ENCODE data around the gene ZNF862.

Gene ZNF862

DNA sequence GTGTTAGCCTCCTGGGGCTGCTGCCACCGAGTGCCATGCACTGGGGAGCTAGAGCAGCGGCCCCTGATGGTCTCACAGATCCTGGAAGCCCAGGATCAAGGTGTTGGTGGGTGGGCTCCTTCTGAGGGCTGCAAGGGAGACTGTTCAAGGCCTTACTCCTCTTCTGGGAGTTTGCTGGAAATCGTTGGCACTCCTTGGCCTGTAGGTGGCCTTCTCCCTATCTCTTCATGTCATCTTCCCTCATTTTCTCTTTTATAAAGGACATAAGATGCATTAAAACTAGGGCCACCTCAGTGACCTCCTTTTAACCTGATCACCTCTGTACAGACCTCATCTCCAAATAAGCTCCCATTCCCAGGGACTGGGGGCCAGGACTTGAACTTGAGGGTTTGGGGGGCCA, 27.0 kb upstream of the ZNF862 start:
- DNase-seq (ENCODE audit: low read depth in 3 of 3): no peak

DNA sequence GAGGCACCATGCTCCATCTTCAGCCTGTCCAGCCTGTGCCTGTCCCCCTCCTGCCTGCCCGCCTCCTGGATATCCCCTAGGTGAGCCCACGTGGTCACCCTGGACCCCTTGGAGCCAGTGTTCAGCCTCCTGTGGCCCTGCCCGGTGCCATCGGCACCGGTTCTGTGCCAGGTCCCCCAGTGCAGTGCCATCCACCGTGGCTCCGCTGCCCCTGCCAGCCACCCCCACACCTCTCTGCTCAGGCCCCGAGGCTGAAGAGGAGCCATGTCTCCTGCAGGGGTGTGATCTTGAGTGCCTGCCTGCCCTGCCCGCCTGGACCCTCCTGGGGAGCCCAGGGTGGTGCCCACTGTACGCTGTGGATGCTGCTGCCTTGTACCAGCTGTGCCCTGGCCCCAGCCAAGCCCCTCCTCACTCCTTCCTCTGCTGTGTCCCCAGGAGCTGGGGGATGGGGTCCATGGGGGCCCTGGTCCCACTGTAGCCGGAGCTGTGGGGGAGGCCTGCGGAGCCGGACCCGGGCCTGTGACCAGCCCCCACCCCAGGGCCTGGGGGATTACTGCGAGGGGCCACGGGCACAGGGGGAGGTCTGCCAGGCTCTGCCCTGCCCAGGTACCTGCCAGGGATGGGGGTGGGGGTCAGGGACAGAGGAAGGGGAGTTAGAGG, 26.2 kb upstream of the ZNF862 start:
- no peak for DNase-seq (ENCODE audit: low read depth in 3 of 3)

DNA sequence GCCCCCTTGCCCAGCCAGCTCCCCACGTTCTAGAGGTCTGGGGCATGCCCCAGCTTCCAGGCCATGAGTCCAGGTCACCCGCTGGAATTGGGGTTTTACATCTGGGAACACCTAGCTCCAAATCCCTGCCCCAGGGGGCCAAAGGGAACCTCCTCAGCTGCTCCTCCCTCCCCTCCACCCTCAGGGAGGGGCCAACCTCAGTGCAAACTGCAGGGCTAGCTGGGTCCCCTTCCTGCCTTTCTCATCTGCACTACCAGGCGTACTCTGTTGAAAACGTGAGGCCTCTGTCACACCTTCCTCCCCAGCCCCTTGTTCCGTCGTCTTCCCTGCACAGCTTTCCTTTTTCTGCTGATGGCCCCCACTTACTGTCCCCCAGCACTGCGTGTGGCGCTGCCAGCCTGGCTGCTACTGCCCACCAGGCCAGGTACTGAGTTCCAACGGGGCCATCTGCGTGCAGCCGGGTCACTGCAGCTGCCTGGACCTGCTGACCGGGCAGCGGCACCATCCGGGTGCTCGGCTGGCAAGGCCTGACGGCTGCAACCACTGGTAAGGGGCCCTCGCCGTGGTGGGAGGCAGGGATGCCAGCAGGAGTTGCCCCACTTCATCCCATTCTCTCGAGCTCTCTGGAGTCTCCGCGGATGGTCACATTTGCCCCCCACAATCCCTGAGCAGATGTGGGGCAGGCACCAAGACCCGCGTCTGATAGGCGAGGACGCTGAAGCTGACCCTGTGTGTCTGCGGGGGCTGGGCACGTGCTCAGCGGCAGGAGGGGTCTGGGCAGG, 24.7 kb upstream of the ZNF862 start:
- no peak for DNase-seq (ENCODE audit: low read depth in 3 of 3)

DNA sequence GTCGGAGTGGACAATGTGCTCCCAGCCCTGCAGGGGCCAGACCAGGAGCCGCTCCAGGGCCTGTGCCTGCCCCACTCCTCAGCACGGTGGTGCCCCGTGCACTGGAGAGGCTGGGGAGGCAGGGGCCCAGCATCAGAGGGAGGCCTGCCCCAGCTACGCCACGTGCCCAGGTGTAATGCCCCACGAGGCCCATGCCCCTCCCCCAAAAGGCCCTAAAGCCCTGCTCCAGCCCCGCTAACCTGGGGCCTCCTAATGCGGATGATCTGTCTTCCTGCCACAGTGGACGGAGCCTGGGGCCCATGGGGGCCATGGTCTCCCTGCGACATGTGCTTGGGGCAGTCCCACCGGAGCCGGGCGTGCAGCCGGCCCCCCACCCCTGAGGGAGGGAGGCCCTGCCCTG, 23.7 kb upstream of the ZNF862 start:
- no peak for DNase-seq (ENCODE audit: low read depth in 3 of 3)

DNA sequence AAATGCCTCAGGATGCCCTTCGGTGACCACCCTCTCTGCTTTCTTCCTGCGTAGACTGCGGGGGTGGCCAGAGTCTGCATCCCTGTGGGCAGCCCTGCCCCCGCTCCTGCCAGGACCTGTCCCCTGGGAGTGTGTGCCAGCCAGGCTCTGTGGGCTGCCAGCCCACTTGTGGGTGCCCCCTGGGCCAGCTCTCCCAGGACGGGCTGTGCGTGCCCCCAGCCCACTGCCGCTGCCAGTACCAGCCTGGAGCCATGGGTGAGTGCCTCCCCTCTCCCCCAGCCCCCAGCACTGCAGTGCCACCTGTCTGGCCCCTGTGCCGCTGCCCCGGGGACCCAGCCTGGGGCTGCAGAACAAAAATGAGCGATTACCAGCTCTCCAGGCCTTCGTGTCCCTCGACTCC, 23.1 kb upstream of the ZNF862 start:
- DNase-seq (ENCODE audit: low read depth in 3 of 3): no peak

DNA sequence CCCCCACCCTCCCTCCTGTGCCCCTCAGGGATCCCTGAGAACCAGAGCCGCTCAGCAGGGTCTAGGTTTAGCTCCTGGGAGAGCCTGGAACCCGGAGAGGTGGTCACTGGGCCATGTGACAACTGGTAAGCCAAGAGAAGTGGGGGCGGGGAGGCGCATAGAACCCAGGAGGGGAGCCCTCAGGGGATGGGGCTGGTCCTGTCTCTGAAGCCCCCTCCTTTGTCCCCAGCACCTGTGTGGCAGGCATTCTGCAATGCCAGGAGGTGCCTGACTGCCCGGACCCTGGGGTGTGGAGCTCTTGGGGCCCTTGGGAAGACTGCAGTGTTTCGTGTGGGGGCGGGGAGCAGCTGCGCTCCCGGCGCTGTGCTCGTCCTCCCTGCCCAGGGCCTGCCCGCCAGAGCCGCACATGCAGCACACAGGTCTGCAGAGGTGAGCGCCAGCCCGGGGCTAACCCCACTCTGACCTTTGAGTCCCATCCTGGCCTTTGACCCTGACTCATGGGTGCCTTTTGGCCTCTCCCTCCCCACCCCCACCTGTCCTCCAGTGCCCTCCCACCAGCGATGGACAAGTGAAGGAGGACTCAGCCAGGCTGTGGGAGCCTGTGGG, 22.4 kb upstream of the ZNF862 start:
- DNase-seq (ENCODE audit: low read depth in 3 of 3): no peak

DNA sequence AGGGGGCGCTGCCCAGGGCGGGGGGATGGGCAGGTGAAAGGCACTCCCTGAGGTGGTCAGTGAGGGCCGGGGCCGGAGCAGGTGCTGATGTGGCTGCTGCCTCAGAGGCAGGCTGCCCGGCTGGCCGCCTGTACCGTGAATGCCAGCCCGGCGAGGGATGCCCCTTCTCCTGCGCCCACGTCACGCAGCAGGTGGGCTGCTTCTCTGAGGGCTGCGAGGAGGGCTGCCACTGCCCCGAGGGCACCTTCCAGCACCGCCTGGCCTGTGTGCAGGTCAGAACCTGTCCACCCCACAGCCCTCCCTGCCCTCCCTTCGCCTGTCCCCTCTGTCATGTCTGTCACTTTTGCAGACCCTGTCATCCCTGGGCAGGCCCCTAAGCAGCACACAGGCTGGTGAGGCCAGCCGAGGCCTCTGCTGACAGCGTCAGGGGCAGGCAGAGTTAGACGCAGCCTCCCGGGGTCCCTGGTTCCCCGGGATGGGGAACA, 21.9 kb upstream of the ZNF862 start:
- DNase-seq (ENCODE audit: low read depth in 3 of 3): no peak

DNA sequence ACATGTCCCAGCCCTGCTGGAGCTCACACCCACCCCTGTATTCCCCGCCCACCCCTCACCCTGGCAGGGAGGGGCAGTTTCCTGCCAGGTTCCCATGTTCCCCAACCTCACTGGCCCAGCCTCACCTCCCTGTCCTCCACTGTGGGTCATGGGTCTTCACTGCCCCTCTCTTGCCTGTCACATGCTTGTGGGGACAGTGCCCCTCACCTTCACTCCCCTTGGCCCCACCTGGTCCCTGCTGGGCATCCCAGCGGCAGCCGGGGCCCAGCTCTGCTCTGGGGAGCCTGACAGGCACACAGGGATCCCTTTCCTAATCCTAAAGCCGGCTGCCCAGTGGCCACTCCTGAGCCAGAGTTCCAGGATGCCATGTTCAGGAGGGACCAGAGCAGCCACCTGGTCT, 21.4 kb upstream of the ZNF862 start:
- DNase-seq (ENCODE audit: low read depth in 3 of 3): no peak

DNA sequence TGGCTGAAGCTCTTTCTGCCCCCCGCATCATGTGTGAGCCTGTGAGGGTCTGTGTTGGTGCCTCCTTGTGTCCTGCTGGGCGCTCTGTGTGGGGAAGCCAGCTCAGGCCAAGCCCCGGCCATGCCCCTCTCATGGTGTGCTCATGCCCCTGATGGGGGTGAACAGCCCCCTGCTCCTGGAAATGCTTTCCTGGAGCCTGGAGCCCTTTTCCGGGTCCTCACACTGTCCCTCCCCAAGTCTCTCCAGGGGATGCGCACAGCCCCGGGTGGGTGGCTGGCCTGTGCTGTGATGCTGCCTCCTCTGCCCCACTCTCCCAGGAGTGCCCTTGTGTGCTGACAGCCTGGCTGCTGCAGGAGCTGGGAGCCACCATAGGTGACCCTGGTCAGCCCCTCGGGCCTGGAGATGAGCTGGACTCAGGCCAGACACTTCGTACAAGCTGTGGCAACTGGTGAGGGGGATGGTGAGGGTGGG, 20.8 kb upstream of the ZNF862 start:
- DNase-seq (ENCODE audit: low read depth in 3 of 3): no peak

DNA sequence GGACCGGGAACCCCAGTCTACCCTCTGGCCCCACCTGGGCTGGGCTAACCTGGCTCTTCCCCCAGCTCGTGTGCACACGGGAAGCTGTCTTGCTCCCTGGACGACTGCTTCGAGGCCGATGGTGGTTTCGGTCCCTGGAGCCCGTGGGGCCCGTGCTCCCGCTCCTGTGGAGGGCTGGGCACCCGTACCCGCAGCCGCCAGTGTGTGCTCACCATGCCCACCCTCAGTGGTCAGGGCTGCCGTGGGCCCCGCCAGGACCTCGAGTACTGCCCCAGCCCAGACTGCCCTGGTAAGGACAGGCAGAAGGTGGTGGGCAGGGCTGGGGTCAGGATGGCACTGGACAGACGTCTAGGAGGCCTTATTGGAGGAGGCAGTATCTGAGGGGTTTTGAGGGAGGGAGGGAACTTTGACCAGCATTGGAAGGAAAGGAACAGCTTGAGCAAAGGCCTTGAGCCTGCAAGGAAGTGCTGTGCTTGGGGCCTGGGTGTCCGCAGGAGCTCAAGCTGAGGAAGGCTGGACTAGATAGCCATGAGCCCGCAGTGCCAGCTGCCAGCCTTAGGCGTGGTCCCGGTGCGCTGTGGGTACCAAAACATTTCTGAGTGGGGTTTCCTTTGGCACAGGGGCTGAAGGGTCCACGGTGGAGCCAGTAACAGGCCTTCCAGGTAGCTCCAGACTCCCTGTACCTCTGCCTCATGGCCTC, 20.2 kb upstream of the ZNF862 start:
- DNase-seq (ENCODE audit: low read depth in 3 of 3): no peak

DNA sequence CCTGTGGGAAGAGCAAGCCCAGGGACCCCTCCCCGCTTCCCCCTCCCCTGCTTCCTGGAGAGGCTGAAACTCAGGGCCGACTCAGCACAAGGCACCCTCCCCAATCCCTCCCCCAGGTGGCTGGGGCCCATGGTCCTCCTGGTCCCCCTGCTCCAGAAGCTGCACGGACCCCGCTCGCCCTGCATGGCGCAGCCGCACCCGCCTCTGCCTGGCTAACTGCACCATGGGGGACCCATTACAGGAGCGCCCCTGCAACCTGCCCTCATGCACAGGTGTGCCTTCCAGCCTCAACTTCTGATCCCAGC, 19.7 kb upstream of the ZNF862 start:
- no peak for DNase-seq (ENCODE audit: low read depth in 3 of 3)

DNA sequence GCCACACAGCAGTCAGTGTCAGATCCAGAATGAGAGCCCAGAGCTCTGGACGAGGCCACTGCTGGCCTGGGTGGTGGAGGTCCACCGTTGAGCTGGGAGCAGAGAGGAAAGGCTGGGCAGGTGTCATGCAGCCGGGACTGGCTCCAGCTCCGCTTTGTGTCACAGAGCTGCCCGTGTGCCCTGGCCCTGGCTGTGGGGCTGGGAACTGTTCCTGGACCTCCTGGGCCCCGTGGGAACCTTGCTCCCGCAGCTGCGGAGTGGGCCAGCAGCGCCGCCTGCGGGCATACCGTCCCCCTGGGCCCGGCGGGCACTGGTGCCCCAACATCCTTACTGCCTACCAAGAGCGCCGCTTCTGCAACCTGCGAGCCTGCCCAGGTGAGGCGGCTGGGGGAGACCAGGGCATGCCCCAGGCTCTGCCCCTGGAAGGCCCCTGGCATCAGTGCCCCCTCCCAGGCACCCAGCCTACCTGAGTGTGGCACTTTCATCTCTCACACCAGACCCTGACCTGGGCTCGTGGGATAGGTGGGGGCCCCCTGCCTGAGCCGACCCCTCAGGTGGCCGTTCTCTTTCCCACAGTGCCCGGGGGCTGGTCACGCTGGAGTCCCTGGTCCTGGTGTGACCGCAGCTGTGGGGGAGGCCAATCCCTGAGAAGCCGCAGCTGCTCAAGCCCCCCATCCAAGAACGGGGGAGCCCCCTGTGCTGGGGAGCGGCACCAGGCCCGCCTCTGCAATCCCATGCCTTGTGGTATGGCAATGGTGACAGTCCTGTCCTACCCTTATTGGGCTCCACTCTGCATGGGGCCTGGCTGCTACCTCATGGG, 18.8 kb upstream of the ZNF862 start:
- DNase-seq (ENCODE audit: low read depth in 3 of 3): no peak

DNA sequence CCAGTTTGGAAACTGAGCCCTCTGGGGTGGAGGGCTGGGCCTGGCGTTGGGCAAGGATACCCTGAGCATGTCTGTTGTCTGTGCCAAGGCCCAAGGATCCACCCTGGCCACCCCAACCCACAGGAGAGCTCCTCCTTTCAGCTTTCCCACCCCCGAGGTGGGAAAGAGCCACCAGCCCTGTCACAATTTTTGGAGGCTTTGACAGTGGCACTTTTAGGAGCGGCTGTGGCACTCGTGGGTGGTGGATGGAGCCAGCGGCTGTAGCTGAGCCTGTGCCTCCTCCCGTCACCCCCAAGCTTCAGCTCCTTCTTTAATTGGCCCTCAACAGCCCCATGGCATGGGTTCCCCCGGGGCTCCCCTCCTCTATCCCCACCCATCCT, 18.2 kb upstream of the ZNF862 start:
- no peak for DNase-seq (ENCODE audit: low read depth in 3 of 3)

DNA sequence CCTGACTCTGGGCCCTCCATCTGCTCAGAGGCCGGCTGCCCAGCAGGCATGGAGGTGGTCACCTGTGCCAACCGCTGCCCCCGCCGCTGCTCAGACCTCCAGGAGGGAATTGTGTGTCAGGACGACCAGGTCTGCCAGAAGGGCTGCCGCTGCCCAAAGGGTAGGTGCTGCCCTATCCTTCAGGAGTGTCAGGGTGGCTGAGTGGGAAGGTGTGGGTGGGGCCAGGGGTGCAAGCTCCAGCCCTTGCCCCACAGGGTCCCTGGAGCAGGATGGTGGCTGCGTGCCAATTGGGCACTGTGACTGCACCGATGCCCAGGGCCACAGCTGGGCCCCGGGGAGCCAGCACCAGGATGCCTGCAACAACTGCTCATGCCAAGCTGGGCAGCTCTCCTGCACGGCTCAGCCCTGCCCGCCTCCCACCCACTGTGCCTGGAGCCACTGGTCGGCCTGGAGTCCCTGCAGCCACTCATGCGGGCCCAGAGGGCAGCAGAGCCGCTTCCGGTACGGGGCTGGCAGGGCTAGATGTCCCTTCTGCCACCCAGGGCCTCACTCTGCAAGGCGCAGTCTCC, 17.5 kb upstream of the ZNF862 start:
- DNase-seq (ENCODE audit: low read depth in 3 of 3): no peak

DNA sequence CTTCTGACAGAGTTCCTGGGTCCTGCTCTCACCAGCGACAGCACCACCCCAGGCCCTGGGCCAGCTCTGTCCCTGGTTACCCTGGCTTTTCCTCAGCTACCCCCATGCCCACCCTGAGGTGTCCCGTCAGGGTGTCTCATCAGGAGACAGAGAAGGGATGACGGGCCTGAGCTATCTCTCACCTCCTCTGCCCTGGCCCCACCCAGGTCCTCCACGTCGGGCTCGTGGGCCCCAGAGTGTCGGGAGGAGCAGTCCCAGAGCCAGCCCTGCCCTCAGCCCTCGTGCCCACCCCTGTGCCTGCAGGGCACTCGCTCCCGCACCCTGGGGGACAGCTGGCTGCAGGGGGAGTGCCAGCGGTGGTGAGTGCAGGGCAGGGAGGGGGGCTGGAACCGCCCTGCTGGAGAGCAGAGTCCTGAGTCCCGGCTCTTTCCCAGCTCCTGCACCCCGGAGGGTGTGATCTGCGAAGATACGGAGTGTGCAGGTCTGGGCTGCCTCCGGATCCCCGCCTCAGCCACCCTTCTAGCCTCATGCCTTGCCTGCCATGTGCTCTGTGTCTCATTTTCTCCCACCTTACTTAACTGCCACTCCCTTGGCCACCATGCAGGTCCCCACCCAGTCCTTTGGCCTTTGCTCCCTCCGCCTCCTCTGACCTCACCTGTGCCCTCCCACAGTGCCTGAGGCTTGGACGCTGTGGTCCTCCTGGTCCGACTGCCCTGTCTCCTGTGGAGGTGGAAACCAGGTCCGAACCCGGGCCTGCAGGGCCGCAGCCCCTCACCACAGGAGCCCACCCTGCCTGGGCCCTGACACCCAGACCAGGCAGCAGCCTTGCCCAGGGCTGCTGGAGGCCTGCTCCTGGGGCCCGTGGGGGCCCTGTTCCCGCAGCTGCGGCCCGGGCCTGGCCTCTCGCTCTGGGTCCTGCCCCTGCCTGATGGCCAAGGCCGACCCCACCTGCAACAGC, 16.7 kb upstream of the ZNF862 start:
- DNase-seq (ENCODE audit: low read depth in 3 of 3): no peak

DNA sequence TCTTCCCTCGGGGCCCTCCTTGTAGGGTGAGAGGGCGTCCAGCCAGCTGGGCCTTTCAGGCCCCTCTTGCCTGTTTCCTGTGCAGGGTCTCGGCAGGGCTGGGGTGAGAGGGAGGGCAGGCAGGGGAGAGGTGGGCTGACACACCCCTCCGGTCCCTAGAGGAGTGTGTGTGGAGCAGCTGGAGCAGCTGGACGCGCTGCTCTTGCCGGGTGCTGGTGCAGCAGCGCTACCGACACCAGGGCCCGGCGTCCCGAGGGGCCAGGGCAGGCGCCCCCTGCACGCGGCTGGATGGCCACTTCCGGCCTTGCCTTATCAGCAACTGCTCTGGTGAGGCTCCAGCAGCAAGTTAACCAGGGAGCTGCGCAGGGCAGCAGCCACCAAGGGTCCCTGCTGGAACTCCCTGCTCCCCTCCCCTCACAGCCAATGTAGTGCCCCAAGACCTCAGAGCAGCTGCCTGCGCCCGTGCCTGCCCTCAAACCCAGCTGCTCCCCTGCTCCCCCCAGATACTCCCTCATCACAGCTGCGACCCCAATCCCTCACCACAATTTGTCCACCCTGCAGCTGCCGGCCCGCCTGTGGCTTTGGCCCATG, 15.7 kb upstream of the ZNF862 start:
- DNase-seq (ENCODE audit: low read depth in 3 of 3): no peak

DNA sequence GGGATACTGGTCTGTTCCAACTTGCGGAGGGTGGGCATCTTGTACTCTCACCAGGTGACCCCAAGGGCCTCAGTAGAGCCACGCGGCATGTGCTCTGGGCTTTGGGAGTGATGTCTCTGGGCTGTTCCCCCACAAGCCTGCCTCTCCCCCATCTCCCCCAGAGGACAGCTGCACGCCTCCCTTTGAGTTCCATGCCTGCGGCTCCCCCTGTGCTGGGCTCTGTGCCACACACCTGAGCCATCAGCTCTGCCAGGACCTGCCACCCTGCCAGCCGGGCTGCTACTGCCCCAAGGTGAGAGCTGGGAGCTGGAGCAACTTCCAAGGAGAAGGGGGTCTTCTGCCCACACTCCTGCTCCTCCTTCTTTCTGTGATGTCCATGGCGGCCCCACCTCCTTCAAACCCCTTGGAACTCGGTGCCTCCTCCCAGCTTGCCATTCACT, 15.0 kb upstream of the ZNF862 start:
- no peak for DNase-seq (ENCODE audit: low read depth in 3 of 3)

DNA sequence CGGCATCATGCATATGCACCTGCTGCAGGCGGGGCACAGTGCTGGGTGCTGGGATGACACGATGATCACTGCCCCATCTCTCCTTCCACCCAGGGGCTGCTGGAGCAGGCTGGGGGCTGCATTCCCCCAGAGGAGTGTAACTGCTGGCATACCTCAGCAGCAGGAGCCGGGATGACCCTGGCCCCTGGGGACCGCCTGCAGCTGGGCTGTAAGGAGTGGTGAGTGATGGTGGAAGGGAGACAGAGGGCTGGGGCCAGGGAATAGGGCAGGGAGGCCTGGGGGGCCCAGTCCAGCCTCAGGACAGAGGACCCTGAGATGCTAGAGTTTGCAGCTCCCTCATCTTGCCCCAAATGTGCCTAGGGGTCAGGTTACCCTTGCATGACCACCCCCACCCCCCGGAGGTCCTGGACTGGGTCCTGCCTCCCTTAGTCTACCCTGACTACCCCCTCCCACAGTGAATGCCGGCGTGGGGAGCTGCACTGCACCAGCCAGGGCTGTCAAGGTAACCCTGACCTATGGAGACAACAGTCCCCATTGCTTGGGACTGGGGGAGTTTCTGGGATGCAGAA, 14.5 kb upstream of the ZNF862 start:
- no peak for DNase-seq (ENCODE audit: low read depth in 3 of 3)

DNA sequence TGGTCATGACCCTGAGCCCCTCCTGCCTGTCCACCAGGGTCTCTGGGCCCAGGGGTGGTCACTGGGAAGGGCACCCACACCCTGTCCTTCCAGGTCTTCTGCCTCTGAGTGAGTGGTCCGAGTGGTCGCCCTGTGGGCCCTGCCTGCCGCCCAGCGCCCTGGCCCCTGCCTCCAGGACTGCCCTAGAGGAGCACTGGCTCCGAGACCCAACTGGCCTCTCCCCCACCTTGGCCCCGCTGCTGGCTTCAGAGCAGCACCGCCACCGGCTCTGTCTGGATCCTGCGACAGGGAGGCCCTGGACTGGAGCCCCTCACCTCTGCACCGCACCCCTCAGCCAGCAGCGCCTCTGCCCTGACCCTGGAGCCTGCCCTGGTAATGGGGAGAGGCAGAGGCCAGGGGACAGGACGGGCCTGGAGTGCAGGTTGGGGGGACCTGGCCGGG, 13.9 kb upstream of the ZNF862 start:
- DNase-seq (ENCODE audit: low read depth in 3 of 3): no peak

All from stimulated activated CD4-positive, alpha-beta T cell treated with anti-CD3 and anti-CD28 coated beads, TNF-alpha, amount 100 ng/mL, for 24 hours (primary cell).